WTC11 (cell line): ENCODE results near the gene SPI1. TPM values are rescaled to one million over a fixed set of nuclear protein-coding genes. Genes with fewer than 3 reads are reported as not detected.

Source experiments
- ATAC-seq: fragments of 200-7000 bp; cut with Tn5 transposase; 2 replicates; pipeline ENCODE4 v1.10.0; 2021; ENCODE audit warnings: mild to moderate bottlenecking, moderate library complexity
- CTCF ChIA-PET: fragments of 300-600 bp; sonication (Branson Sonifier 250); formaldehyde crosslinking; loops from one replicate; lab custom pipeline; 2021; ENCODE audit warnings: antibody characterized with exemption; lab: Charles Lee
- POLR2A ChIA-PET: fragments of 350-600 bp; sonication (Branson Sonifier 250); formaldehyde crosslinking; loops from one replicate; lab custom pipeline; 2021; ENCODE audit warnings: antibody characterized with exemption; lab: Charles Lee
- DNase-seq: peaks from one replicate; pipeline ENCODE4 v3.0.0; 2021; ENCODE audit warnings: low spot score
- H3K27ac Mint-ChIP-seq: 2 replicates; pipeline ENCODE4 v1.8.0; 2021; ENCODE audit warnings: mixed read lengths
- H3K27me3 Mint-ChIP-seq: 2 replicates; pipeline ENCODE4 v1.8.0; 2021; ENCODE audit warnings: low read depth, mild to moderate bottlenecking, moderate library complexity, mixed read lengths
- H3K36me3 Mint-ChIP-seq: 2 replicates; pipeline ENCODE4 v1.8.0; 2021; ENCODE audit warnings: mixed read lengths
- H3K4me1 Mint-ChIP-seq: 2 replicates; pipeline ENCODE4 v1.8.0; 2022; ENCODE audit warnings: mixed read lengths
- H3K4me3 Mint-ChIP-seq: 2 replicates; pipeline ENCODE4 v1.8.0; 2021; ENCODE audit warnings: mild to moderate bottlenecking, moderate library complexity, mixed read lengths
- H3K9me3 Mint-ChIP-seq: 2 replicates; pipeline ENCODE4 v1.8.0; 2021; ENCODE audit warnings: mixed read lengths
- CBFB ChIP-seq: sonication (generic); formaldehyde crosslinking; IDR thresholded peaks from 2 replicates; pipeline ENCODE4 v1.8.1; 2022; ENCODE audit warnings: mild to moderate bottlenecking, low read depth, missing genetic modification reagents
- ETV6 ChIP-seq: sonication (generic); formaldehyde crosslinking; IDR thresholded peaks from 2 replicates; pipeline ENCODE4 v1.8.1; 2022; ENCODE audit warnings: mild to moderate bottlenecking, missing genetic modification reagents
- GRHL2 ChIP-seq: fragments of 250-450 bp; sonication (Bioruptor Pico); IDR thresholded peaks from 2 replicates; pipeline ENCODE4 v1.8.0; 2022; ENCODE audit warnings: mild to moderate bottlenecking, moderate library complexity; ENCODE audit not compliant: insufficient replicate concordance, severe bottlenecking
- NFATC4 ChIP-seq: fragments of 250-450 bp; sonication (Bioruptor Pico); IDR thresholded peaks from 2 replicates; pipeline ENCODE4 v1.9.0; 2021; ENCODE audit warnings: mild to moderate bottlenecking
- NFYB ChIP-seq: sonication (generic); formaldehyde crosslinking; conservative IDR thresholded peaks from 2 replicates; pipeline ENCODE4 v1.8.0; 2022; ENCODE audit warnings: low read depth, missing genetic modification reagents
- NR1H2 ChIP-seq: sonication (generic); formaldehyde crosslinking; IDR thresholded peaks from 2 replicates; pipeline ENCODE4 v1.9.0; 2021; ENCODE audit warnings: mild to moderate bottlenecking, moderate library complexity, missing genetic modification reagents
- NR2C2 ChIP-seq: sonication (generic); formaldehyde crosslinking; IDR thresholded peaks from 2 replicates; pipeline ENCODE4 v1.8.0; 2022; ENCODE audit warnings: mild to moderate bottlenecking, missing genetic modification reagents
- PRRX2 ChIP-seq: fragments of 250-450 bp; sonication (Bioruptor Pico); IDR thresholded peaks from 2 replicates; pipeline ENCODE4 v1.8.0; 2021; ENCODE audit warnings: mild to moderate bottlenecking
- RELA ChIP-seq: sonication (generic); formaldehyde crosslinking; IDR thresholded peaks from 2 replicates; pipeline ENCODE4 v1.8.1; 2022; ENCODE audit warnings: missing genetic modification reagents, mild to moderate bottlenecking, borderline replicate concordance
- RORB ChIP-seq: fragments of 250-450 bp; sonication (Bioruptor Pico); IDR thresholded peaks from 2 replicates; pipeline ENCODE4 v1.9.0; 2021; ENCODE audit warnings: mild to moderate bottlenecking
- SMAD3 ChIP-seq: sonication (generic); formaldehyde crosslinking; IDR thresholded peaks from 2 replicates; pipeline ENCODE4 v1.8.0; 2022; ENCODE audit warnings: missing genetic modification reagents, mild to moderate bottlenecking, borderline replicate concordance
- ZNF263 ChIP-seq: sonication (generic); formaldehyde crosslinking; IDR thresholded peaks from 2 replicates; pipeline ENCODE4 v1.8.1; 2022; ENCODE audit warnings: low read depth, mild to moderate bottlenecking, moderate library complexity, missing genetic modification reagents
- ZNF671 ChIP-seq: fragments of 250-450 bp; sonication (Bioruptor Pico); IDR thresholded peaks from 2 replicates; pipeline ENCODE4 v1.8.0; 2021; ENCODE audit warnings: mild to moderate bottlenecking
- total RNA-seq: library from RNA; stranded (reverse); gene quantifications from 3 replicates; pipeline ENCODE4 v1.2.3, GENCODE V29; 2021
- TF ChIP-seq, protein P1 (sequence below): sonication (generic); formaldehyde crosslinking; IDR thresholded peaks from 2 replicates; pipeline ENCODE4 v1.8.0; 2022; ENCODE audit warnings: mild to moderate bottlenecking, missing genetic modification reagents
- TF ChIP-seq, protein P2 (sequence below): sonication (generic); formaldehyde crosslinking; IDR thresholded peaks from 2 replicates; pipeline ENCODE4 v1.8.1; 2023; ENCODE audit warnings: mild to moderate bottlenecking, missing genetic modification reagents
- TF ChIP-seq, protein P3 (sequence below): sonication (generic); formaldehyde crosslinking; IDR thresholded peaks from 2 replicates; pipeline ENCODE4 v1.8.1; 2023; ENCODE audit warnings: mild to moderate bottlenecking, moderate library complexity, missing genetic modification reagents
- TF ChIP-seq, protein P4 (sequence below): fragments of 250-450 bp; sonication (Bioruptor Pico); IDR thresholded peaks from 2 replicates; pipeline ENCODE4 v1.9.0; 2021; ENCODE audit warnings: mild to moderate bottlenecking
- TF ChIP-seq, protein P5 (sequence below): sonication (generic); formaldehyde crosslinking; IDR thresholded peaks from 2 replicates; pipeline ENCODE4 v1.8.1; 2023; ENCODE audit warnings: mild to moderate bottlenecking, missing genetic modification reagents, borderline replicate concordance
- TF ChIP-seq, protein P6 (sequence below): fragments of 250-450 bp; sonication (Bioruptor Pico); IDR thresholded peaks from 2 replicates; pipeline ENCODE4 v1.8.0; 2021; ENCODE audit warnings: mild to moderate bottlenecking
- TF ChIP-seq, protein P7 (sequence below): sonication (generic); formaldehyde crosslinking; IDR thresholded peaks from 2 replicates; pipeline ENCODE4 v1.8.0; 2022; ENCODE audit warnings: missing genetic modification reagents

The SPI1 gene
- total RNA-seq, 1 experiment from 2014 or later, result 0.59 TPM

DNA sequence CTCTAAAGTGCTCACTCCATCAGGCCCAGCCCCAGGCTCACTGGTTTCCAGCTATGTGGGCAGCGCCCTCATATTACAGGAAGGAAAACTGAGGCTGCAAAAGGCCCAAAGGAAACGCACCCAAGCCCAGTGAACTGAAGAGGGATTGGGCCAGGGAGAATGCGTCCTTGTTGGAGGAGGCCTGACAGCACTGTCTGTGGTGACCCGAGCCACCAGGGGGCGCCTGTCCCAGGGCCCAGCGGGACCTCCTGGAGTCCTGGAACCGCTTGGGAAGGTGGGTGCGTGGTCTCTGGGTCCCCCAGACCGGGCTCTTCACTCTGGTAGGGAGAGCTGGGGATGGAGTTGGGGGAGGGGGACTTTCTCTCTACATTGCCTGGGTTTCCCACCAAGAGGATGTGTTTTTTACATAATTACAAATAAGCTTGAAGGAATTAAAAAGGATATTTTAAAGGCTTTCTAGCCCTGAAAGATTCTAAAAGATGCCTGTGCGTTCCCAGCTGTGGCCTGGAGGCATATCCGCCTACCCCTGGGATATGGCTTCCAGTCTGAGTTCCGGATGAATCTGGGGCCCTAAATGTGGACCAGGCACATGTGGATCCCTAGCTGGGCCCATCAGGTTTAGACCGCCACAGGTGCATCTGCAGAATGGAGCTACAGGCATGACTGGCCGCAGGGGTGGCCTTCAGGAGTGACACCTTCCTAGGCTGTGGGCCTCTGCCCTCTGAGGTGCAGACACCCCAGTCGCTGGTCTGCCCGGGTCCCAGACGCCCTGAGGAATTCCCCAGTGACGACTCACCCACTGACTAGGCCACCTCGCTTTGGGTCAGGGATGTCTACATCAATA is 4.2 kb downstream of the SPI1 start (continued):
- TF ChIP-seq, protein P1, sequence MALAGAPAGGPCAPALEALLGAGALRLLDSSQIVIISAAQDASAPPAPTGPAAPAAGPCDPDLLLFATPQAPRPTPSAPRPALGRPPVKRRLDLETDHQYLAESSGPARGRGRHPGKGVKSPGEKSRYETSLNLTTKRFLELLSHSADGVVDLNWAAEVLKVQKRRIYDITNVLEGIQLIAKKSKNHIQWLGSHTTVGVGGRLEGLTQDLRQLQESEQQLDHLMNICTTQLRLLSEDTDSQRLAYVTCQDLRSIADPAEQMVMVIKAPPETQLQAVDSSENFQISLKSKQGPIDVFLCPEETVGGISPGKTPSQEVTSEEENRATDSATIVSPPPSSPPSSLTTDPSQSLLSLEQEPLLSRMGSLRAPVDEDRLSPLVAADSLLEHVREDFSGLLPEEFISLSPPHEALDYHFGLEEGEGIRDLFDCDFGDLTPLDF (CRISPR knock-in tag), result no peak
- no peak for TF ChIP-seq SMAD3 (CRISPR knock-in tag)
- TF ChIP-seq GRHL2 (CRISPR knock-in tag), result no peak
- no peak for TF ChIP-seq NR2C2 (CRISPR knock-in tag)
- TF ChIP-seq RELA, result no peak
- TF ChIP-seq ZNF263, result no peak
- TF ChIP-seq, protein P2, sequence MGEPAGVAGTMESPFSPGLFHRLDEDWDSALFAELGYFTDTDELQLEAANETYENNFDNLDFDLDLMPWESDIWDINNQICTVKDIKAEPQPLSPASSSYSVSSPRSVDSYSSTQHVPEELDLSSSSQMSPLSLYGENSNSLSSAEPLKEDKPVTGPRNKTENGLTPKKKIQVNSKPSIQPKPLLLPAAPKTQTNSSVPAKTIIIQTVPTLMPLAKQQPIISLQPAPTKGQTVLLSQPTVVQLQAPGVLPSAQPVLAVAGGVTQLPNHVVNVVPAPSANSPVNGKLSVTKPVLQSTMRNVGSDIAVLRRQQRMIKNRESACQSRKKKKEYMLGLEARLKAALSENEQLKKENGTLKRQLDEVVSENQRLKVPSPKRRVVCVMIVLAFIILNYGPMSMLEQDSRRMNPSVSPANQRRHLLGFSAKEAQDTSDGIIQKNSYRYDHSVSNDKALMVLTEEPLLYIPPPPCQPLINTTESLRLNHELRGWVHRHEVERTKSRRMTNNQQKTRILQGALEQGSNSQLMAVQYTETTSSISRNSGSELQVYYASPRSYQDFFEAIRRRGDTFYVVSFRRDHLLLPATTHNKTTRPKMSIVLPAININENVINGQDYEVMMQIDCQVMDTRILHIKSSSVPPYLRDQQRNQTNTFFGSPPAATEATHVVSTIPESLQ (CRISPR knock-in tag), result no peak
- no peak for TF ChIP-seq CBFB (CRISPR knock-in tag)
- TF ChIP-seq, protein P3, sequence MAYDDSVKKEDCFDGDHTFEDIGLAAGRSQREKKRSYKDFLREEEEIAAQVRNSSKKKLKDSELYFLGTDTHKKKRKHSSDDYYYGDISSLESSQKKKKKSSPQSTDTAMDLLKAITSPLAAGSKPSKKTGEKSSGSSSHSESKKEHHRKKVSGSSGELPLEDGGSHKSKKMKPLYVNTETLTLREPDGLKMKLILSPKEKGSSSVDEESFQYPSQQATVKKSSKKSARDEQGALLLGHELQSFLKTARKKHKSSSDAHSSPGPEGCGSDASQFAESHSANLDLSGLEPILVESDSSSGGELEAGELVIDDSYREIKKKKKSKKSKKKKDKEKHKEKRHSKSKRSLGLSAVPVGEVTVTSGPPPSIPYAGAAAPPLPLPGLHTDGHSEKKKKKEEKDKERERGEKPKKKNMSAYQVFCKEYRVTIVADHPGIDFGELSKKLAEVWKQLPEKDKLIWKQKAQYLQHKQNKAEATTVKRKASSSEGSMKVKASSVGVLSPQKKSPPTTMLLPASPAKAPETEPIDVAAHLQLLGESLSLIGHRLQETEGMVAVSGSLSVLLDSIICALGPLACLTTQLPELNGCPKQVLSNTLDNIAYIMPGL, result 0 out of 2 replicates have a peak, but pooled peaks have one; percentile 61
- TF ChIP-seq PRRX2 (CRISPR knock-in tag), result no peak
- TF ChIP-seq, protein P4, sequence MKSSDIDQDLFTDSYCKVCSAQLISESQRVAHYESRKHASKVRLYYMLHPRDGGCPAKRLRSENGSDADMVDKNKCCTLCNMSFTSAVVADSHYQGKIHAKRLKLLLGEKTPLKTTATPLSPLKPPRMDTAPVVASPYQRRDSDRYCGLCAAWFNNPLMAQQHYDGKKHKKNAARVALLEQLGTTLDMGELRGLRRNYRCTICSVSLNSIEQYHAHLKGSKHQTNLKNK (CRISPR knock-in tag), result no peak
- no peak for TF ChIP-seq ETV6
- TF ChIP-seq, protein P5, sequence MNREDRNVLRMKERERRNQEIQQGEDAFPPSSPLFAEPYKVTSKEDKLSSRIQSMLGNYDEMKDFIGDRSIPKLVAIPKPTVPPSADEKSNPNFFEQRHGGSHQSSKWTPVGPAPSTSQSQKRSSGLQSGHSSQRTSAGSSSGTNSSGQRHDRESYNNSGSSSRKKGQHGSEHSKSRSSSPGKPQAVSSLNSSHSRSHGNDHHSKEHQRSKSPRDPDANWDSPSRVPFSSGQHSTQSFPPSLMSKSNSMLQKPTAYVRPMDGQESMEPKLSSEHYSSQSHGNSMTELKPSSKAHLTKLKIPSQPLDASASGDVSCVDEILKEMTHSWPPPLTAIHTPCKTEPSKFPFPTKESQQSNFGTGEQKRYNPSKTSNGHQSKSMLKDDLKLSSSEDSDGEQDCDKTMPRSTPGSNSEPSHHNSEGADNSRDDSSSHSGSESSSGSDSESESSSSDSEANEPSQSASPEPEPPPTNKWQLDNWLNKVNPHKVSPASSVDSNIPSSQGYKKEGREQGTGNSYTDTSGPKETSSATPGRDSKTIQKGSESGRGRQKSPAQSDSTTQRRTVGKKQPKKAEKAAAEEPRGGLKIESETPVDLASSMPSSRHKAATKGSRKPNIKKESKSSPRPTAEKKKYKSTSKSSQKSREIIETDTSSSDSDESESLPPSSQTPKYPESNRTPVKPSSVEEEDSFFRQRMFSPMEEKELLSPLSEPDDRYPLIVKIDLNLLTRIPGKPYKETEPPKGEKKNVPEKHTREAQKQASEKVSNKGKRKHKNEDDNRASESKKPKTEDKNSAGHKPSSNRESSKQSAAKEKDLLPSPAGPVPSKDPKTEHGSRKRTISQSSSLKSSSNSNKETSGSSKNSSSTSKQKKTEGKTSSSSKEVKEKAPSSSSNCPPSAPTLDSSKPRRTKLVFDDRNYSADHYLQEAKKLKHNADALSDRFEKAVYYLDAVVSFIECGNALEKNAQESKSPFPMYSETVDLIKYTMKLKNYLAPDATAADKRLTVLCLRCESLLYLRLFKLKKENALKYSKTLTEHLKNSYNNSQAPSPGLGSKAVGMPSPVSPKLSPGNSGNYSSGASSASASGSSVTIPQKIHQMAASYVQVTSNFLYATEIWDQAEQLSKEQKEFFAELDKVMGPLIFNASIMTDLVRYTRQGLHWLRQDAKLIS, result no peak

DNA sequence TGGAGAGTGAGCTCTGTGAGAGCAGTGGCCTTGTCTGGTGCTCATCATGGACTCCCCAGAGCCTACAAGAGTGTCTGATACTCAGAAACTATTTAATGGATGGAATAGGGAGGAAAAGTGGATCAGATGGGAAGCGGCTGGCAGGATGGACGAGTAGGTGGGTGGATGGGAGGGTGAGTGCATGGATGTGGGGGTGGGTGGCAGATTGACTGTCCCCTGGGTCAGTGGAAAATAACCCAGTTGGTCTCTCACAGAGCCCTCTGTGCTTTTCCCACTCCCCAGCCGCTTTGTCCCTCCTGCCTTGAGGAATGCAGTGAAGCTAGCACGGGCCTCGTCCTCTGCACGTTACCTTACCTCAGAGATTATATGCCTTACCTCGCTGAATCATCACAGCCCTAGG is 5.9 kb downstream of the SPI1 start:
- ChIA-PET POLR2A (interaction anchor here (0.7 kb wide), 1 partner anchor 39 kb away, joined by 5 read pairs; no protein-coding TSS in a partner anchor), CTCF (interaction anchor here (1.0 to 3.2 kb wide), 5 partner anchors 27 to 113 kb away, joined by 4 to 20 read pairs (median 8); no protein-coding TSS in a partner anchor)
- no peak overlapping the region for H3K4me3 Mint-ChIP-seq
- TF ChIP-seq ZNF671 (CRISPR knock-in tag) (no peak), NFATC4 (CRISPR knock-in tag) (no peak), NR1H2 (CRISPR knock-in tag) (no peak), NFYB (CRISPR knock-in tag) (no peak), RORB (CRISPR knock-in tag) (no peak)
- TF ChIP-seq, protein P6, sequence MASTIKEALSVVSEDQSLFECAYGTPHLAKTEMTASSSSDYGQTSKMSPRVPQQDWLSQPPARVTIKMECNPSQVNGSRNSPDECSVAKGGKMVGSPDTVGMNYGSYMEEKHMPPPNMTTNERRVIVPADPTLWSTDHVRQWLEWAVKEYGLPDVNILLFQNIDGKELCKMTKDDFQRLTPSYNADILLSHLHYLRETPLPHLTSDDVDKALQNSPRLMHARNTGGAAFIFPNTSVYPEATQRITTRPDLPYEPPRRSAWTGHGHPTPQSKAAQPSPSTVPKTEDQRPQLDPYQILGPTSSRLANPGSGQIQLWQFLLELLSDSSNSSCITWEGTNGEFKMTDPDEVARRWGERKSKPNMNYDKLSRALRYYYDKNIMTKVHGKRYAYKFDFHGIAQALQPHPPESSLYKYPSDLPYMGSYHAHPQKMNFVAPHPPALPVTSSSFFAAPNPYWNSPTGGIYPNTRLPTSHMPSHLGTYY, result no peak
- TF ChIP-seq, protein P7, sequence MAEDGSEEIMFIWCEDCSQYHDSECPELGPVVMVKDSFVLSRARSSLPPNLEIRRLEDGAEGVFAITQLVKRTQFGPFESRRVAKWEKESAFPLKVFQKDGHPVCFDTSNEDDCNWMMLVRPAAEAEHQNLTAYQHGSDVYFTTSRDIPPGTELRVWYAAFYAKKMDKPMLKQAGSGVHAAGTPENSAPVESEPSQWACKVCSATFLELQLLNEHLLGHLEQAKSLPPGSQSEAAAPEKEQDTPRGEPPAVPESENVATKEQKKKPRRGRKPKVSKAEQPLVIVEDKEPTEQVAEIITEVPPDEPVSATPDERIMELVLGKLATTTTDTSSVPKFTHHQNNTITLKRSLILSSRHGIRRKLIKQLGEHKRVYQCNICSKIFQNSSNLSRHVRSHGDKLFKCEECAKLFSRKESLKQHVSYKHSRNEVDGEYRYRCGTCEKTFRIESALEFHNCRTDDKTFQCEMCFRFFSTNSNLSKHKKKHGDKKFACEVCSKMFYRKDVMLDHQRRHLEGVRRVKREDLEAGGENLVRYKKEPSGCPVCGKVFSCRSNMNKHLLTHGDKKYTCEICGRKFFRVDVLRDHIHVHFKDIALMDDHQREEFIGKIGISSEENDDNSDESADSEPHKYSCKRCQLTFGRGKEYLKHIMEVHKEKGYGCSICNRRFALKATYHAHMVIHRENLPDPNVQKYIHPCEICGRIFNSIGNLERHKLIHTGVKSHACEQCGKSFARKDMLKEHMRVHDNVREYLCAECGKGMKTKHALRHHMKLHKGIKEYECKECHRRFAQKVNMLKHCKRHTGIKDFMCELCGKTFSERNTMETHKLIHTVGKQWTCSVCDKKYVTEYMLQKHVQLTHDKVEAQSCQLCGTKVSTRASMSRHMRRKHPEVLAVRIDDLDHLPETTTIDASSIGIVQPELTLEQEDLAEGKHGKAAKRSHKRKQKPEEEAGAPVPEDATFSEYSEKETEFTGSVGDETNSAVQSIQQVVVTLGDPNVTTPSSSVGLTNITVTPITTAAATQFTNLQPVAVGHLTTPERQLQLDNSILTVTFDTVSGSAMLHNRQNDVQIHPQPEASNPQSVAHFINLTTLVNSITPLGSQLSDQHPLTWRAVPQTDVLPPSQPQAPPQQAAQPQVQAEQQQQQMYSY, result no peak

More for the DNA sequence above, 5.9 kb downstream of the SPI1 start:
- Mint-ChIP-seq H3K9me3 (no peaks in the 10 kb centered on the region), H3K27me3 (no peaks in the 10 kb centered on the region; the same call in 1 of the 2 replicates), H3K27ac (no peak overlapping the region), H3K4me1 (no peaks in the 10 kb centered on the region), H3K36me3 (no peaks in the 10 kb centered on the region)
- DNase-seq (no peak), ATAC-seq (no peak)
